ENCODE measurements around the gene ICA1. TPM values are rescaled to one million over a fixed set of nuclear protein-coding genes. Genes with fewer than 3 reads are reported as not detected.

Gene ICA1
- total RNA-seq, 1 donor from 2014 or later, result 48.8 TPM

GRCh38 chr7:8129318-8129659 is 132.7 kb downstream of the ICA1 start:
- H3K36me3 Mint-ChIP-seq (ENCODE audit: insufficient read depth), result peaks cover 16% of the 10 kb centered on the region
- H3K9me3 Mint-ChIP-seq (ENCODE audit: low read depth), result no peaks in the 10 kb centered on the region
- no peaks in the 10 kb centered on the region for H3K27me3 Mint-ChIP-seq
- H3K4me3 Mint-ChIP-seq (ENCODE audit: low read depth), result no peak overlapping the region
- H3K27ac Mint-ChIP-seq, result no peak overlapping the region
- no peaks in the 10 kb centered on the region for H3K4me1 Mint-ChIP-seq (ENCODE audit: low read depth)
- no peak for TF ChIP-seq CTCF (IDR thresholded peaks at IDR 0.05; ENCODE audit: unreplicated experiment)
- no peak for DNase-seq (ENCODE audit: low spot score, unreplicated experiment)

- Mint-ChIP-seq H3K27me3 (no peaks in the 10 kb centered on the region), H3K4me1 (ENCODE audit: low read depth) (no peaks in the 10 kb centered on the region), H3K36me3 (ENCODE audit: insufficient read depth) (peaks cover 16% of the 10 kb centered on the region), H3K4me3 (ENCODE audit: low read depth) (no peak overlapping the region), H3K9me3 (ENCODE audit: low read depth) (no peaks in the 10 kb centered on the region), H3K27ac (no peak overlapping the region)
- no peak for DNase-seq (ENCODE audit: low spot score, unreplicated experiment)
- no peak for TF ChIP-seq CTCF (IDR thresholded peaks at IDR 0.05; ENCODE audit: unreplicated experiment)
These were observed 133.3 kb downstream of the ICA1 start for GRCh38 chr7:8128449-8129317.

DNA sequence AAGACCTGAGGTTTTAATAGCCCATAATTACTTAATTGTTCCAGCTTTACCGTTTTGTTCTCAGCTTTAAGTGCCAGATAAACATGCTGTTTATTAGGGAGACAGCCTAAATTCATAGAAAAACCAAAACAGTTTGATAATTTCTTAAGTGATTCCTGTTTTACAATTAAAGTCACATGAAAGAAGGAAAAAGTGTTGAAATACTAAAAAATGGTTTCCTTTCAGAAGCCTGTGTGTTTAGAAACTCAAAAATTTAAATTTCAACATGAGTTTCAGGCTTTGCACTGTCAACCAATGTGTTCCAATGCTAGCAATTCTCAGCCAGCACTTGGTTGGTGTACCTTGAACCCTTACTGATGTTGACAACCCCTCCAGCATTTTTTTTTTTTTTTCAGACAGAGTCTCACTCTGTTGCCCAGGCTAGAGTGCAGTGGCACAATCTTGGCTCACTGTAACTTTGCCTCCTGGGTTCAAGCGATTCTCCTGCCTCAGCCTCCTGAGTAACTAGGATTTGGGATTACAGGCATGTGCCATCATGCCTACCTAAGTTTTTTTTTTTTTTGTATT is 135.3 kb downstream of the ICA1 start:
- Mint-ChIP-seq H3K4me3 (ENCODE audit: low read depth) (no peak overlapping the region), H3K36me3 (ENCODE audit: insufficient read depth) (peaks cover 16% of the 10 kb centered on the region), H3K27me3 (no peaks in the 10 kb centered on the region), H3K27ac (no peak overlapping the region), H3K9me3 (ENCODE audit: low read depth) (no peaks in the 10 kb centered on the region), H3K4me1 (ENCODE audit: low read depth) (no peaks in the 10 kb centered on the region)
- no peak for TF ChIP-seq CTCF (IDR thresholded peaks at IDR 0.05; ENCODE audit: unreplicated experiment)
- DNase-seq (ENCODE audit: low spot score, unreplicated experiment), result no peak

GRCh38 chr7:8125680-8126444 is 136.1 kb downstream of the ICA1 start:
- TF ChIP-seq CTCF (IDR thresholded peaks at IDR 0.05; ENCODE audit: unreplicated experiment), result no peak
- H3K36me3 Mint-ChIP-seq (ENCODE audit: insufficient read depth), result peaks cover 15% of the 10 kb centered on the region
- H3K27ac Mint-ChIP-seq, result no peak overlapping the region
- DNase-seq (ENCODE audit: low spot score, unreplicated experiment), result no peak
- H3K27me3 Mint-ChIP-seq, result no peaks in the 10 kb centered on the region
- no peaks in the 10 kb centered on the region for H3K9me3 Mint-ChIP-seq (ENCODE audit: low read depth)
- H3K4me3 Mint-ChIP-seq (ENCODE audit: low read depth), result no peak overlapping the region
- no peaks in the 10 kb centered on the region for H3K4me1 Mint-ChIP-seq (ENCODE audit: low read depth)

DNA sequence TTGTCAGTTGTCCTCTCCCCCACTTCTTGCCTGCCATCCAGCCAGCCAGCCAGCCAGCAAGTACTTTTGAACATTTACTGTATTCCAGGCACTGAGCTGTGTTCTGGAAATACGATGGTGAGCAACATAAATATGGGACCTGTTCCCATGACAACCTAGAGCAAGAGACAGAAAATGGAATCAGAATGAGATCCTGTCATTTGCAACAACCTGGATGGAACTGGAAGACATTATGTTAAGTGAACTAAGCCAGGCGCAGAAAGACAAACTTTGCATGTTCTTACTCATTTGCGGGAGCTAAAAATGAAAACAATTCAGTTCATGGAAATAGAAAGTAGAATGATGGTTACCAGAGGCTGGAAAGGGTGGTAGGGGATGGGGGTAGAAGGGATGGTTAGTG is 140.7 kb downstream of the ICA1 start:
- no peaks in the 10 kb centered on the region for H3K27me3 Mint-ChIP-seq
- TF ChIP-seq CTCF (IDR thresholded peaks at IDR 0.05; ENCODE audit: unreplicated experiment), result no peak
- no peaks in the 10 kb centered on the region for H3K4me1 Mint-ChIP-seq (ENCODE audit: low read depth)
- H3K36me3 Mint-ChIP-seq (ENCODE audit: insufficient read depth), result peaks cover 9% of the 10 kb centered on the region
- H3K4me3 Mint-ChIP-seq (ENCODE audit: low read depth), result no peak overlapping the region
- no peak for DNase-seq (ENCODE audit: low spot score, unreplicated experiment)
- no peaks in the 10 kb centered on the region for H3K9me3 Mint-ChIP-seq (ENCODE audit: low read depth)
- no peak overlapping the region for H3K27ac Mint-ChIP-seq
